HEK293T (cell line): ENCODE data around the gene ASIC3.

Experiments
- CTCF ChIA-PET: fragments of 350-600 bp; formaldehyde crosslinking; extraction: SDS; loops from one replicate; lab custom pipeline; 2021; ENCODE audit warnings: antibody characterized with exemption, inconsistent platforms; lab: Yijun Ruan, JAX
- POLR2A ChIA-PET: fragments of 350-600 bp; formaldehyde crosslinking; extraction: SDS; loops from one replicate; lab custom pipeline; 2020; ENCODE audit warnings: antibody characterized with exemption, inconsistent platforms; lab: Yijun Ruan, JAX
- DNase-seq: peaks from one replicate; pipeline ENCODE4 v3.0.0; 2012; ENCODE audit warnings: mixed read lengths; ENCODE audit errors: extremely low spot score
- ARNT ChIP-seq: fragments of 450-650 bp; IDR thresholded peaks from 2 replicates; pipeline ENCODE4 v1.6.1; 2017; ENCODE audit warnings: mild to moderate bottlenecking
- BHLHE40 ChIP-seq: fragments of 450-650 bp; IDR thresholded peaks from 2 replicates; pipeline ENCODE4 v1.6.1; 2016; ENCODE audit warnings: mild to moderate bottlenecking, moderate library complexity, borderline replicate concordance
- CTBP1 ChIP-seq: fragments of 450-650 bp; IDR thresholded peaks from 2 replicates; pipeline ENCODE4 v1.6.1; 2016; ENCODE audit warnings: borderline replicate concordance
- ELF4 ChIP-seq: fragments of 450-650 bp; IDR thresholded peaks from 2 replicates; pipeline ENCODE4 v1.6.1; 2017; ENCODE audit warnings: antibody characterized with exemption
- FOXA1 ChIP-seq: fragments of 450-650 bp; IDR thresholded peaks from 2 replicates; pipeline ENCODE4 v1.6.1; 2016; ENCODE audit warnings: mild to moderate bottlenecking
- FOXK2 ChIP-seq: fragments of 450-650 bp; IDR thresholded peaks from 2 replicates; pipeline ENCODE4 v1.6.1; 2016; ENCODE audit warnings: mild to moderate bottlenecking
- FOXM1 ChIP-seq: fragments of 450-650 bp; IDR thresholded peaks from 2 replicates; pipeline ENCODE4 v1.6.1; 2017; ENCODE audit warnings: mild to moderate bottlenecking, borderline replicate concordance
- HDGF ChIP-seq: fragments of 450-650 bp; IDR thresholded peaks from 2 replicates; pipeline ENCODE4 v1.6.1; 2017; ENCODE audit warnings: antibody characterized with exemption, borderline replicate concordance
- L3MBTL2 ChIP-seq: fragments of 450-650 bp; conservative IDR thresholded peaks from 2 replicates; pipeline ENCODE4 v1.6.1; 2016; ENCODE audit warnings: mild to moderate bottlenecking
- LEF1 ChIP-seq: fragments of 450-650 bp; IDR thresholded peaks from 2 replicates; pipeline ENCODE4 v1.6.1; 2017; ENCODE audit warnings: mild to moderate bottlenecking, borderline replicate concordance
- NFRKB ChIP-seq: fragments of 450-650 bp; IDR thresholded peaks from 2 replicates; pipeline ENCODE4 v1.6.1; 2016; ENCODE audit warnings: mild to moderate bottlenecking, moderate library complexity
- PKNOX1 ChIP-seq: fragments of 450-650 bp; IDR thresholded peaks from 2 replicates; pipeline ENCODE4 v1.6.1; 2016
- SP1 ChIP-seq: fragments of 450-650 bp; IDR thresholded peaks from 2 replicates; pipeline ENCODE4 v1.6.1; 2017
- SUZ12 ChIP-seq: fragments of 450-650 bp; IDR thresholded peaks from 2 replicates; pipeline ENCODE4 v1.6.1; 2016; ENCODE audit warnings: mild to moderate bottlenecking
- TARDBP ChIP-seq: fragments of 450-650 bp; IDR thresholded peaks from 2 replicates; pipeline ENCODE4 v1.6.1; 2016
- ZNF384 ChIP-seq: fragments of 450-650 bp; IDR thresholded peaks from 2 replicates; pipeline ENCODE4 v1.6.1; 2016

The ASIC3 gene

GRCh38 chr7:151094675-151095074, 46.3 kb downstream of the ASIC3 start:
- TF ChIP-seq LEF1 (no peak), HDGF (no peak), FOXM1 (no peak), NFRKB (no peak), PKNOX1 (no peak), FOXK2 (no peak), FOXA1 (no peak), BHLHE40 (no peak), CTBP1 (no peak), ZNF384 (no peak), L3MBTL2 (no peak)
- POLR2A ChIA-PET = interaction anchor here (1.2 to 1.7 kb wide), 2 partner anchors 9 kb away, joined by 5 to 6 read pairs; no protein-coding TSS in a partner anchor
- DNase-seq = no peak
- CTCF ChIA-PET = interaction anchor here (0.6 to 1.1 kb wide), 4 partner anchors 16 to 1494 kb away, joined by 3 to 4 read pairs (median 4); no protein-coding TSS in a partner anchor

- POLR2A ChIA-PET = interaction anchor here (0.8 to 1.7 kb wide), 2 partner anchors 10 kb away, joined by 3 to 6 read pairs; no protein-coding TSS in a partner anchor
- CTCF ChIA-PET = interaction anchor here (0.6 to 1.3 kb wide), 5 partner anchors 15 to 1495 kb away, joined by 3 to 6 read pairs (median 4); no protein-coding TSS in a partner anchor
- TF ChIP-seq FOXK2 = no peak
- DNase-seq = no peak
Measured at GRCh38 chr7:151095123-151095797, 46.9 kb downstream of the ASIC3 start.

- CTCF ChIA-PET = interaction anchor here (0.6 to 1.3 kb wide), 4 partner anchors 15 to 1099 kb away, joined by 3 to 6 read pairs (median 4); no protein-coding TSS in a partner anchor
- no peak for DNase-seq
- TF ChIP-seq SUZ12 = no peak
- no peak for TF ChIP-seq NFRKB
- TF ChIP-seq FOXK2 = no peak
- TF ChIP-seq L3MBTL2 = no peak
- TF ChIP-seq ARNT = no peak
- TF ChIP-seq HDGF = no peak
- no peak for TF ChIP-seq ZNF384
- TF ChIP-seq BHLHE40 = no peak
- no peak for TF ChIP-seq ELF4
- no peak for TF ChIP-seq TARDBP
- TF ChIP-seq PKNOX1 = no peak
- no peak for TF ChIP-seq SP1
- no peak for TF ChIP-seq LEF1
- POLR2A ChIA-PET = interaction anchor here (0.8 to 1.7 kb wide), 2 partner anchors 10 kb away, joined by 3 to 6 read pairs; no protein-coding TSS in a partner anchor
Measured at GRCh38 chr7:151095828-151096475, 47.6 kb downstream of the ASIC3 start.

GRCh38 chr7:151099486-151100211, 51.3 kb downstream of the ASIC3 start:
- POLR2A ChIA-PET = no interaction called here
- CTCF ChIA-PET = no interaction called here
- TF ChIP-seq ARNT (no peak), ZNF384 (no peak), TARDBP (no peak), SP1 (no peak), L3MBTL2 (no peak), SUZ12 (no peak), LEF1 (no peak), BHLHE40 (no peak)
- DNase-seq = no peak

- DNase-seq = no peak
- no peak for TF ChIP-seq L3MBTL2
- TF ChIP-seq LEF1 = no peak
- no peak for TF ChIP-seq PKNOX1
- TF ChIP-seq SUZ12 = no peak
- no peak for TF ChIP-seq FOXA1
- TF ChIP-seq ELF4 = no peak
- TF ChIP-seq FOXM1 = no peak
- TF ChIP-seq HDGF = no peak
- TF ChIP-seq NFRKB = no peak
- no peak for TF ChIP-seq BHLHE40
- TF ChIP-seq TARDBP = no peak
- ChIA-PET POLR2A (no interaction called here), CTCF (interaction anchor here (1.3 to 1.5 kb wide), 2 partner anchors 10 to 13 kb away, joined by 3 to 4 read pairs; no protein-coding TSS in a partner anchor)
Measured at GRCh38 chr7:151100921-151101320, 52.6 kb downstream of the ASIC3 start.
